NCI-H146 treated with DMSO at 0.1 percent for 48 hours (cell line): ENCODE data around the gene TMEM109.
"Not testable (repeated sequence)": the region's sequence is repeated elsewhere in the genome, so short reads cannot be mapped to it uniquely, and the experiment has no call there.

Experiments used
- DNase-seq: peaks from one replicate; lab custom pipeline; 2025; ENCODE audit not compliant: unreplicated experiment; lab: John Stamatoyannopoulos, UW

Gene TMEM109

DNA sequence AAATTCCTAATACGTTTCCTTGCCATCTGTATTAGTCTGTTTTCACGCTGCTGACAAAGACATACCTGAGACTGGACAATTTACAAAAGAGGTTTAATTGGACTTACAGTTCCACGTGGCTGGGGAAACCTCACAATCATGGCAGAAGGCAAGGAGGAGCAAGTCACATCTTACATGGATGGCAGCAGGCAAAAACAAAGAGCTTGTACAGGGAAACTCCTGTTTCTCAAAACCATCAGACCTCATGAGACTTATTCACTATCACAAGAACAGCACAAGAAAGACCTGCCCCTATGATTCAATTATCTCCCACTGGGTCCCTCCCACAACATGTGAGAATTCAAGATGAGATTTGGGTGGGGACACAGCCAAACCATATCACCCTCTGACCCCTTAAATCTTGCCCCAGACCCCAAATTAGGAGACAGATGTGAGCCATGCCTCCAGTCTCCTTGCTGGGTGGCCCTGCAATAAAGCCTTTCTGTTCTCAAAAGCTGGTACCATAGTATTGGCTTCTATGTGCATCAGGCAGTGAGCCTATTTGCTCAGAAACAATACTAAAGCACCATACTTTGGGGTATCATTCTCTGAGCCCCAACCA is 4.2 kb upstream of the TMEM109 start:
- DNase-seq, result not testable (repeated sequence)

DNA sequence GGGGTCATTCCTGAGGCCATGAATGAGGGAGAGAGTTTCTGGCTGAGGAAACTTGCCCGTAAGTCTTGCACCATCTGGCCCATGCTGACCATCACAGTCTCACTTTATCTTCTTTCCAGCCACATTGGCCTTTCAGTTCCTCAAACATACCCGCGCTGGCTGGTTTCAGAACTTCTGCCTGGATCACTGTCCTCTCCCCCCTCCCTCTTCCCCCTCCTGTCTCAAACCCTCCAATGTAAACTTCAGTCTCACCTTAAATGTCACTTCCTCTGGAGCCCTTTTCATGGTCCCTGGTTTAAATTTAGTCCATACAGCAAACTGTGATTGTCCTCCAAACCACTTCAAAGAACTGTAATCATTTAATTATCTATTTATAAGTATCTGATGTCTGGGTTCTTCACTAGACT is 3.7 kb upstream of the TMEM109 start:
- DNase-seq, result no peak

GRCh38 chr11:60910711-60911380 is 3.1 kb upstream of the TMEM109 start:
- no peak for DNase-seq

DNA sequence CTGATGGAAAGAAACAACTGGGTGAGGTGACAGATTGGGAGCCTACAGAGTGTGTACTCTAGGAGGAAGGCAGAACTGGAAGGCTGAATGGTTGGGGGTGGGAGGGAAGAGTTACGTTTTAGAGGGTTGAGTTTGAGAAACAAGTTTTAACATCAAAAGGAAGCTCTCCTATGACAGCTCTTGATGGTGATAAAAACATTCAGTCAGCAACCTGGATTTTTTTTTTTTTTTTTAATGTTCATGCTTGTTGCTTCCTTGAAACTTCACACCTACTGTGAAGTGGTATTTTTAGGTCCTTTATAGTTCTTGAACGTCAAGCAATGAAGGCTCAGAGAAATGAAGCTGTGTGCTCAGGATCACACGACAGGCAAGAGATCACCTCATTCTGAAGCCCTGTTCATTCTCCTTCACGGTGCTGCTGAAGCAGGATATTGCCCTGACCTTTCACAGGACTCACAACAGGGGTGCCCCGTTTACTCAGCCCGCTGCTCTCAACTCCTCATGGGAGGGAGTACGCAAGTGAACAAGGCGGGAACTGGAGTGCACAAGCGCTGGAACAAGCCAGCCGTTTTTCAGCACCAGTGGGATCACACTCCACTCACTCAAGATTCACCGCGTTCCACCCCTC is 1.6 kb upstream of the TMEM109 start:
- peak; percentile 12 for DNase-seq

DNA sequence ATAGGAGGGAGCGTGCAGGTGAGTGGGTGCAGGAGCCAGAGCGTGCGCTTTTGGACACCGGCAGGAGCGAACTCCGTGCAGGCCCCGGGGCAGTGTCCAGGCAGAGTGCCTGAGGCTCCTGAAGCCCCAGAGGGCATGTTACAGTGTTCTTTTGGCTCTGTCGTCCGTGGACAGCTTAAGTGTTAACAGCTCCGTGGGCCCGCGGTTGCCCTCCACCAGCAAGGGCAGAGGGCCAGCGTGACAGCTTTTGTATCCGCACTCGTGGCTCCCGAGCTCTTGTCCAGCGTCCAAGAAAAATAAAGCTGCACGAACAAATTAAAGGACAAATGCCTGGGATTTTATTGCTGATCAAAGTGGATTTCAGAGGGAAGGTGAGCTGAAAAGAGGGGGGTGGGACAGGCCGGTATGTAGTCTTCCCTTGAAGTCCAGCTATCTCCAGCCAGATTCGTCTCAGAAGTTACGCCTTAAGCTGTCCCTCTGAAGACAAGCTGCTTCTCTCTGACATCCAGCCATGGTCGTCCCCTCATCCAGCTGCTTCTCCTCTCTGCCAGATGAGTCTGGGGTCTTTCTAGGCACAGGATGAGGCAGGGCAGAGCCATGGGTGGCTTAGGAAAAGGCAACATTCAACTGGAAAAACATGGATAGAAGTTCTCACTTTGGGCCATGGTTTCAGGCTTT is 968 bp upstream of the TMEM109 start:
- DNase-seq, result peak; percentile 42

DNA sequence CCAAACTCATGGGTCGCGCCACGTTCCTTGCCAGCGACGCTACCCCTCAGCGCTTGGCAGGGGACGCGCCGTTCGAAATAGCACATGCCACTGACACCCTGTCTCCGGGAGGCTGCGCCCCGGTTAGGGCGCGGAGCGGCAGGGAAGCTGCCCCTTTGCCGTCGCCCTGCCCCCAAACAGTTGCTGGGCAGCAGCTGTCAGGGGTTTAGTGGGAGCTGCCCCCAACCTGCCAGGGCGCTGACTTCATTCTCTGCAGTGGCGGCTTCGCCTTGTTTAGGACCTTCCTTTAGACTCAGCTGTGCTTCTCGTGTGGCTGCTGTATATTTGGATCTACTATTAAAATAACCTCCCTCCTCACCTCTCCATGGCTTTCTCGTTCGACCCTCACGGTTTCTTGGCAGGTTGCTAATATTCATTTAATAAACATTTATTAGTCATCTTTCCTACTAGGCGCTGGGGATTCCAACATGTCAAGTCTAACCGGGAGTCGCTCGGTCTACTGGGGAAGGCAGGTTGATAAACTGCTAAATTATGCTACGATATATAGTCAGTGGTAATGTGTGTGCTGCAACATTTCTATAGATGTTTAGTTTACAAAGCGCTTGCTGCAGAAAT is 782 bp downstream of the TMEM109 start:
- DNase-seq, result no peak

DNA sequence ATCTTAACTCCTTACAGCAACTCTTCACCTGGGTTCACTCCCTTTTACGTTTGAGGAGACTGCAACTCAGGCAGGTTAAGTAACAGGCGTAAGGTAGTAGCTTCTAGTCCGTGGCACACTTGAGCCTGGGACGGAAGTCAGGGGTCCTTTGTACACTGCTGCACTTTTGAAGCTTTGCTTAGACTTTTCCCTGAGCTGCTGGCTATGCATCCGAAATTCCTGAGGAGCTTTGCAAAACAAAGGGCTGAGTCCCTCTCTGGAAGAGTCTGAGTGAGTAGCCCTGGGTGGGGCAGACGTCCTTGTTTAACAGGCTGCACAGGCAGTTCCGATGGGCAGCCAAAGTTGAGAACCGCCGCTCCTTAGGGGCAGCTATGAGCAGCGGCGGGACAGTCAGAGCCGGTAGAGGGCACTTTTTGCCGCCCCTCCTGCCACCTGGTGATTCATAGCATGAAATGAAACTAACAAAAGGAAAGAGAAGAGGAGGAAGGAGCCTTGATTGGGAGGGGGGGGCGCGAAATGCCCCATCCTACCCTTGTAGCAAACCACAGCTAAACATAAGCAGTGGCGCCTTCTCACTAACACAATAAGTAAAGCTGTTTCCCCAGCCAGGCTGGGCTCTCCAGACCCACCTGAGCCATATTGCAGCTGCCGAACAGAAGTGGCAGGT is 1.4 kb downstream of the TMEM109 start:
- DNase-seq, result no peak

DNA sequence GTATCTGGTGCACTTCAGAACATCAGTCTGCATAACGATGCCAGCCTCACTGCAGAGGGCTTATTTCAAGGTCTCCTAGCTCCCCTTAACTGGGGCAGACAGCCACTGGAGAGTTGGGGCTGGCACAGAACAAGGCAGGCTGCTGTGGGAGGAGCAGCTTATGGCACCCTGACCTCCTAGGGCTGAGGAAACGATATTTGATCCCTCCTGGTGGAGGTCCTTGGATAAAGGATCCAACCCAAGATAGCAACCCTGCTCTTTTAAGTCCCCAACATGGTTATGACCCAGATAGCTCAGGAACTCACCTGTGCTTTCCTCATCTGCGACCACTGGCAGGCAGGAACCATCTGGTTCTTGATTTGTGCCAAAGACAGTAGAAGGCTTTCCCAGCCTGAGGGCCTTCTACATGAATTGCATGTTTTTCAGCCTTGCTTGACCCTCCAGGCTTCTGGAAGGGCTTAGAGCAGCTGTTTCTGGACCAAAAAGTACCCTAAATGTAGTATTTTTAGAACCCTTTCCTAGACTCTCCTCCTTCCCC is 2.8 kb downstream of the TMEM109 start:
- DNase-seq, result no peak

- no peak for DNase-seq
Measured at GRCh38 chr11:60917267-60917666, 3.3 kb downstream of the TMEM109 start.

DNA sequence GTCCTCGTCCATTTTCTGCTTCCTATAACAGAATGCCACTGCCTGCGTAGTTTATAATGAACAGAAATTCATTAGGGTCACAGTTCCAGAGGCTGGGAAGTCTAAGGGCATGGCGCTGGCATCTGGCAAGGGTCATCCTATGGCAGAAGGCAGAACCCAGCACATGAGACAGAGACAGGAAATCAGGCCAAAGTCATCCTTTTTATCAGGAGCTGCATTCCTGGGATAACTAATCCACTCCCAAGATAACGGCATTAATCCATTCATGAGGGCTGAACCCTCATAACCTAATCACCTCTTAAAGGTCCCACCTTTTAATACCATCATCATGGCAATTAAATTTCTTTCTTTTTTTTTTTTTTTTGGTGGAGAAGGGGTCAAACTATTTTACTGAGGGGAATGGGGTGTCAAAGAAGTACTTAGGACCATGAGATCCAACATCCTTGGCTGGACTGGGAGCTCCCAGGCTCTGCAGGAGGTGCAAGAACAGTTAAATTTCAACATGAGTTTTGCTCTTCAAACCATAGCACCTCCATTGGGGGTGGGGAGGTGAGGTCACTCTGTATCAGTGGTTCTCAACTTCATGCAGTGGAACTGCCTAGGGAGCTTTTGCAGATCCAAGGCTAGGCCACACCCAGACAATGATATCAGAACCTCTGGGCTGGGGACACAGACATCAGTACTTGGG is 4.4 kb downstream of the TMEM109 start:
- no peak for DNase-seq

- DNase-seq, result no peak
Measured at GRCh38 chr11:60918939-60919265, 4.9 kb downstream of the TMEM109 start.

GRCh38 chr11:60919320-60919719 is 5.4 kb downstream of the TMEM109 start:
- DNase-seq, result no peak

GRCh38 chr11:60919956-60920355 is 6.0 kb downstream of the TMEM109 start:
- no peak for DNase-seq

- no peak for DNase-seq
Measured at GRCh38 chr11:60921259-60921658, 7.3 kb downstream of the TMEM109 start.

GRCh38 chr11:60921777-60922335 is 7.9 kb downstream of the TMEM109 start:
- DNase-seq, result no peak

DNA sequence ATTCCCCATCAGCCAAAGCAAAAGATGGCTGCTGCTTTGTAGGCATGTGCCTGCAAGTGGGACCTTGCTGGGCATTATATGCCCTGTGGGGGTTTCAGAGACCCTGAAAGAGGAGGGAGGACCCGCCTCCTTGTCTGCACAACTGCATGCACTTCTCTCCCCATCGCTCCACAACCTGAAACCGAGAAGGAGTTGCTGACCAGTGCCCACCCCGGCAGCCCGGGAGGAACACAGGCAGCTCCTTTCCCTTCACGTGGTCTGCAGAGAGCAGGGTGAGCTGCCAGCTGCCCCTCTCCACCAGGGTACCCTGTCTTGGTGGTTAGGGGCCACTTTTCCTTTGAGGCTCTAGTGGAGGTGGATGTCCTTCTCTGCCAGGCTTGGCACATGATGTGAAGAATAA is 8.9 kb downstream of the TMEM109 start:
- DNase-seq, result no peak

DNA sequence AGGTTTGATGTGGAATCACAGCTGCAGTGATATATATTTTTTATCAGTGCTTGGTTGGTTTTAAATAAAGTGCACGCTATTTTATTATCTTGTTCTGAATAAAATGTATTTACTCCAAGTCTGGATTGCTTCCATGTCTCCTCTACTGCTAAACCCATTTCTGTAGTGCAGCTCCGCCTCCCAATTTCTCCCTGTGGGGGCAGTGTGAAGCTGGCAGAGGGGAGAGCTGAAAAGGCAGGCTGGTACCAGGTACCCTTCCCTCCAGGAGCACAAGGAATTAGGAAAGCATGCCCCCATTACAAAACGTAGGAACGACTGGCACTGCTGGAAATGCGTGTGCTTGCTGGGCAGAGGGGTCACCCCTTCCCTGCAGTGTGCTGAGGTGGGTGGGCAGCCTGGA is 9.4 kb downstream of the TMEM109 start:
- no peak for DNase-seq

DNA sequence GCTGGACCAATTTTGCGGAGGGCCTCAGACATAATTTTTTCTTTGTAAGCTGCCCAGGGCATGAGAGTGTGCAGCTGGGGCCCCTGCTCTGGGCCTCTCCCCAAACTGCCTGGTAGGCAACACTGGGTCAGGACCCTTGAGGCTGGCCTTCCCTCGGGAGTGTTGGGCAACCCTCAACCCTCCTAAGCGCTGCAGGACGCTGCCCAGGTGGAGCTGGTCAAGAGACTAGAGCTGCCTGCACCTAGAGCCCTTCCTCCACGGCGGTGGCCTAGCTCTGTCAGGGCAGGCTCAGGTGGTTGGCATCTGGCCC is 9.8 kb downstream of the TMEM109 start:
- DNase-seq, result no peak

DNA sequence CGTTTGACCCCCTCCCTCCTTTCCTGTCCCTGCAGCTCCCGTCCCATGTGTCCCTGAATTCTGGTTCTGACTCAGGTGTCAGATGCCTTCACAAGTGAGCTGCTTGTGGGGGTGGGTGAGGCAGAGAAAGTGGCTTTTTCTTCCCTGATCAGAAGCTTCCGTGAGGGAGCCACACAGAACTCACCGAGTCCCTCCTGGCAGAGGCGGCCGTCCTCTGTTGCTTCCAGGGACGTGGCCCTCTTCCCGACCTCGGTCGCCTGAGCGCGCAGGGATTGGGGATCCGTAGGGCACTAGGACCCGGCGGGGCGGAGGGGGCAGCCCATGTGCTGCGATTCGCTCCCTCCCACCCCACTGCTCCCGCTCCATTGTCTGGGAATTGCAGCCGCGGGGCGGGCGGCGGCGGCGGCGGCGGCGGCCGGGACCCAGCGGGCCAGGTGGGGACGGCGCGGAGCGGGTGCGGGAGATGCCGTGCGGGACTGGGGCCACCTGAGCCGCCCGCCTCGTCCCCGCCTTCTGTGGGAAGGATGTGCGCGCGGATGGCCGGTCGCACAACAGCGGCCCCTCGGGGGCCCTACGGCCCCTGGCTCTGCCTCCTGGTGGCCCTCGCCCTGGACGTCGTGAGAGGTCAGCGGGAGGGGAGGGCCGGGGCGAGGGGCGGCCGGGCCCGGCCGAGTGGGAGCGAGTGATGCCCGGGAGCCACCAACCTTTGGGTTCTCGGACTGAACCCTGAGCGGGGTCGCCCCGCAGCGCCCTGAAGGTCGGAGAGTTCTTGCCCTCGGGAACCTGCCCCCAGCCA is 10.3 kb downstream of the TMEM109 start, which contains the start of gene TMEM132A:
TSS of gene TMEM132A (plus strand) at position 351 of the 796 bp plus-strand sequence. CDS start at position 525, 174 bp downstream.
- DNase-seq, result peak; percentile 48
